NCI-H2227 treated with DMSO at 0.1 percent for 48 hours (cell line): Measurements from ENCODE around the gene CADPS.

Experiments used
- DNase-seq: peaks from one replicate; lab custom pipeline; 2025; lab: John Stamatoyannopoulos, UW

Gene CADPS

GRCh38 chr3:62373215-62373614 is 502.0 kb downstream of the CADPS start, which contains the start of gene FEZF2:
FEZF2 (minus strand) TSS chr3:62373550; CDS start chr3:62372868, 682 bp downstream.
- DNase-seq: no peak

DNA sequence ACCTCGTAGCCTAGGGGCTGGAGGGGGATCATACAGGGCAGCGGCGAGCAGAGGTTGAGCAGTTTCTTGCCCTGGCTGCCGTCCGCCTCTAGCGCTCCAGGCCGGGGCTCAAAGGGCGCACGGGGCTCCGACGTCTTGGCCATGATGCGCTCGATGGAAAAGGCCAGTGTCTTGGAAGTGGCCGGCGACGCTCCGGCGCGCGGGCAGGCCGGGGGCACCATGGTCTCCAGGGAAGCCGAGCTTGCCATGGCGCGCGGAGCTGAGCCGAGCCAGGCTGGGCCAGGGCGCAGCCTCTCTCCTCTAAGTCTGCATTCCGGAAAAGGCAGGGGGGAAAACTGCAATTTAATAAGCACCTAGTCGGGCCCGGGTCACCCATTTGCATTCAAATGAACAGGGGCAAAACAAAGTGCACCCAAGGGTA is 502.6 kb downstream of the CADPS start:
- no peak for DNase-seq

DNA sequence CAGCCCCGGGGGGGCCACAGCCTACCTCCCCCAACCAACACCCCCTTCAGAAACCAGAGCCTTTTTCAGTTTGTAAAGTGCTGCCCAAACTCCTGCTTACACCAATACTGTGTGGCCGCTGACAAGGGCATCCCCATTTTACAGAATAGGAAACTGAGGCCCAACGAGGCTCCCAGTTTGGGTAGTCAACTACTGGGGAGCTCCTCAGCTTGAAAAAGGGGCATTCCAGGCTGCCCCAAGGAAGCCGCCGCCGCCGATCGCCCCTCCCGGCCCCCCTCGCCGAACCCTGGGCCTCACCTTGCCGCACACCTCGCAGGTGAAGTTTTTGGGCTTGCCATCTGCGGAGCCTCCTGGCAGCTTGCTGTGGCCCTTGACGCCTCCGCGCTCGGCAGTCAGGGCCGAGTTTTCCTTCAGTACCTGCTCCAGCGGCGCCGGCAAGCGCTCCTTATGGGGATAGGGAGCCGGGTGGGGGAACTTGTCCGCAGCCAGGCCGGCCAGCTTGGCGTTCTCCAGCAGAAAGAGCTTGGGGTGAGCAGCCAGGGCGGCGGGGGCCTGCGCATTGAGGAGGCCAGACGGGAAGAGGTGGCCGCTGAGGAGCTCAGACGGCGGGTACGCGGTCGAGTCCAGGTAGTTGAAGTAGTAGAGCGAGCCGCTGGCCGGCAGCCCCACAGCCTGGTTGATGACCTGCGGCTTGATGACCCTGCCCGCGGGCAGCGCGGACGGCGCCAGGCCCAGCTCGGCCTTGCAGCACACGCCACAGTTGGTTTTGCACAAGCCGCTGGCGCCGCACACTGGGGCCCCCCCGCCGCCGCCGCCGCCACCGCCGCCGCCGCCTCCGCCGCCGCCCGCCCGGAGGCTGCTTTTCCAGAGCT is 503.3 kb downstream of the CADPS start:
- DNase-seq: no peak

- no peak for DNase-seq
Measured at GRCh38 chr3:62370858-62371719, 504.1 kb downstream of the CADPS start.

DNA sequence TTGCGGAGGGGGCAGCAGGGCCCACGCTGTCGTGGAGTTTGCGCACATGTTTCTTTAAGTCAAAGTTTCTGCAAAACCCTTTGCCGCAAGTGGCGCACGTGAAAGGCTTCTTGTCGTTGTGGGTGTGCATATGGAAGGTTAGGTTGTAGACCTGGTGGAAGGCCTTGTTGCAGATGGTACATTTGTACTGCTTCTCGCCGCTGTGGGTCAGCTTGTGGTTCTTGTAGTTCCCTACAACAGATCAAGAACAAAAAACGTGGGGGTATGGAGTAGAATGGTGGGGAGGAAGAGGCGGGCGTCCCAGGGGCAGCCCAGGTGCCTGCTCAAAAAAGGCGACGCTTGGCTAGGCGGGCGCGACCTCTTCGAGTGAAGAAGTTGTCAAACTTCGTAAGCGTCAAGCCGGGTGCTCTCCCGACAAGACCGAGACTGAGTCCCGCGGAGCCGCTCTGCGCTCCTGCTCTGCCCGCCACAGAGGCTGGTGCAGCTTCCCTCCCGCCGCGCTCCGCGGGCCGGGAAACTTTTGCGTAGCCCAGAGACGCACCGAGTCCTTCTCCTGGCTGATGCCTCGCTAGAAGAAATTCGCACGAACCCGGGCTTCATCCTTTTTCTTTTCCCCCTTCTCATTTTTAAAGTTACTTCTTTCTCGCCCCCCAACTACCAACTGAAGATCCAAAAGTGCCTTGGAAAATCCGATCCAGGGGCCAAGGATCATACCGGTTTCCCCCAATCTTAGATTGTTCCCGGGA is 504.9 kb downstream of the CADPS start:
- DNase-seq: no peak

GRCh38 chr3:62369476-62369743 is 505.8 kb downstream of the CADPS start:
- DNase-seq: no peak

DNA sequence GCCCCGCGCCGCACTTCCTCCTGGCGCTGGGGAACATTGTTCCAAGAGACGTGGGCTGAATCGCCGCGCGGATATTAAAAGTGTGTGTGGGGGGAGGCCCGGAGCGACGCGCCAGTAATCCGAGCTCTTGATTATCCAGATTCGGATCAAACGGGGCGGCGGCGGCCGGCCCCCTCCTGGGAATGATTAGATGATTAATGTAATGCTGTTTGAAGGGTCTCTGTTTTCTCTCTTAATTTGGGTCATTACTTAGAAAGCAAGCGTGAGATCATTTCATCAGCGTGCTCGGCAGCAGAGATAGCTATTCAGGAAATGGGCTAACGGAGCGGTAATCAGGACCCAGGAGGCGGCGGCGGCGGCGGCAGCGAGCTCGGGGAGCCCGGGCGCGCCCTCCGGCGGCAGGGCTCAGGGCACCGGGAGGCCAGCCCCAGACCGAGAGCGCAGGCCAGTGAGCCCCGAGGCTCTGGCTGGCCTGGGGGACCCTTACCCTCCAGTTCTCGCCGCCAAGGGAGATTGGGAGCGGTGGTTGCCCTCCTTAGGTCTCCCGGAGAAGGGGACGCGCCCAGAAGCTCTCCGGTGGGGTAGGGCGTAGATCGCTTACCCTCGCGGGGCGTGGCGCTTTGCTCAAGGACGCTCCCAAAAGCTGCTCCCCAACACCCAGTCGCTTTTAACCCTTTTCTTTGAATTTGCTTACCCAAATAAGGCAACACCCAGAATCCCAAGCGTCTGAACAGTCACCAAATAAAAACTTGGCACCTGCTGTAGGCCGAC is 506.3 kb downstream of the CADPS start:
- DNase-seq: no peak

DNA sequence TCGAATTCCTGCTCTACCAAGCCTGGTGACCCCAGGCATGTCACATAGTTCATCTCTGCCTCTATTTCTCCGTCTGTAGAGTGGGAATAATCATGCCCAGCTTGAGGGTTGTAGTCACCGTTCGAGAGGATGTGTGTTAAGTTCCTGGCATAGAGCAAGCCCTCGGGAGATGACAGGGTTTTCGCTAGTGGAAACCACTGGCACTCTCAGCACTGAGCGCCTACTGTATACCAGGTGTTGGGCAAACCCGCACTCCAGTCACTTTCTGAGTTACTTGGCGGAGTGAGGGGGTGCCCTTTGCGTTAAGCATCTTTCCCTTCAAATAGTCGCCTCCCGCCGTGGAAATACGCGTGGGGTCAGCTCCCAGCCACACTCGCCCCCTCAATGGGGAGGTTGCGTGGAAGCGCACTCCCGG is 506.9 kb downstream of the CADPS start:
- DNase-seq: no peak

DNA sequence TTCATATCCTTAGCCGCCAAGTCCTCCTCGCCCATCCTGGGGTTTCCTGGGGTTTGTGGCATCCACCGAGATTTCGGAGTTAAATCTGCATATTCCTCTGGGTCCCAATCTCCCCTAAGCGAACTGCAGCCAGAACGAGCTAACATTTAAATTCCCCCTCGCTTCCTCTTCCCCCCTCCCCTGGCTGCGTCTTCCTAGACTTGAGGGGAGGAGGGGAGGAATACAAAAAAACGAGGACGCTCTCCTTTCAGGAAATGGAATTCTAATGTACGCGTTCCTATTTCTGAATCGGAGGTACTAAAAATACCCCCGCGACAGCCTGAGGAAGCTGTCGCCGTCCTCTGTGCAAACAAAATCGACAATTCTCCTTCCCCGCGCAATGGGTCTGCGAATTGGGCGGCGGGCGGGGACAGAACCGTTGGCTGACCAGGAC is 507.4 kb downstream of the CADPS start:
- DNase-seq: no peak

- no peak for DNase-seq
Measured at GRCh38 chr3:62366126-62366484, 509.1 kb downstream of the CADPS start.

- DNase-seq: no peak
Measured at GRCh38 chr3:62365391-62366125, 509.7 kb downstream of the CADPS start.

DNA sequence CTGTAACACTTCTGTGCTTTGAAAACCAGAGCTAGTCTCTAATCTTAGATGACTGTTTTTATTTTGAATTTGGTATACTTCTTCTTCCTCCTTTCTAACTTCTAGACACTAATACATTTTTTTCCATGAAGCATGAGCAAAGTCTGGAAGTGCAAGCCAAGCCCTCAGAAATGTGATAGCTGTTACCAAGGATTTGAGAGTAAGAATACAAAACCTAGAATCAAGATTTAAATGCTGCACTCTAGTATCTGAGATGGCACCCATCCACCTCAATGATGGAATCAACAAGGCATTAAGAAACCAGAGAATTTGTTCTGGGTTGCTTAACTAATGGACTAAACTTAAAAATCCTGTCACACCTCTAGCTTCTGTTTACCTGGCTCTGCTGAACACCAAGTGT is 511.0 kb downstream of the CADPS start:
- no peak for DNase-seq

DNA sequence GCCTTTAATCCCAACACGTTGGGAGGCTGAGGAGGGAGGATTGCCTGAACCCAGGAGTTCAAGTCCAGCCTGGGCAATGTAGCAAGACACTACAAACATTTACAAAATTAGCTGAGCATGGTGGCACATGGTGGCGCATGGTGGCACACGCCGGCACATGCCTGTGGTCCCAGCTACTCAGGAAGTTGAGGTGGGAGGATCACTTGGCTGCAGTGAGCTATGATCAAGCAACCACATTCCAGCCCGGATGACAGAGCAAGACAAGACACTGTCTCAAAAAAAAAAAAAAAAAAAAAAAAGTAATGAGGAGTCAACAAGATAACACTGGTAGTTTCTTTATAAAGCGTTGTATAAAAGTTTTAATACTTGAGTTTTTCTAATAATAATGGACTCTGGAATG is 511.9 kb downstream of the CADPS start:
- DNase-seq: no peak

DNA sequence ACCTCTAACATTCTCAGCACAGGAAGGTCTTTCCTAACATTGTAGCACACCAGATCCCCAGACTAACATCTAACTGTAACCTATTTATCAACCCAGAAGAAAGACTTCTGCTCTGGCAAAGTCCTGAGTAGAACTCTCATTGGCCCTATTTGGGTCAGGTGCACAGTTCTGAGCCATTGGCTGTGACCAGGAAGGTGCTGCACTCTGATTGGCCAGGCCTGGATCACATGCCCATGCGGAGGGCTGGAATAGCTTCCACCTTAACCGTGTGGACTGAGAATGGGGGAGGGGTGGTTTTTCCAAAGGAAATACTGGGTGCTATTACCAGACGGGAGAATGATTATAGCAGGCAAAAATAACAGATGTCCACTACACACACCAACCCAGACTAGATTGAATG is 513.4 kb downstream of the CADPS start:
- no peak for DNase-seq

DNA sequence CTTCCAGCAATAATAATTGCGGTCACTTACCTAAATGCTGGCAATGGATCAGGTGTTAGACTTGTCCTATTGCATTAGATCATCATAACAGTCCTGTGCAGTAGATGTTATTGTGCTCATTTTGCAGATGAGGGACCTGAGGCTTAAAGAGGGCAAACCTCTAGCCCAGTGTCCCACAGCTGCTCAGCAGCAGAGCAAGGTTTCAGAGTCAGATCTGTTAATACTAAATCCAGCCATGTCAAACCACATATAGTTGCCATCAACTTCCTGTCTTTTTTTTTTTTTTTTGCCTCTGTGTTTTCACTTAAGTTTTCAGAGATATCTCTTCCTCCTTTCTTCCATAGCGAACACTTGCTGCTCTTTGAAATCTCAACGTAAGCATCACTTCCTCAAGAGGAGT is 514.0 kb downstream of the CADPS start:
- DNase-seq: no peak

DNA sequence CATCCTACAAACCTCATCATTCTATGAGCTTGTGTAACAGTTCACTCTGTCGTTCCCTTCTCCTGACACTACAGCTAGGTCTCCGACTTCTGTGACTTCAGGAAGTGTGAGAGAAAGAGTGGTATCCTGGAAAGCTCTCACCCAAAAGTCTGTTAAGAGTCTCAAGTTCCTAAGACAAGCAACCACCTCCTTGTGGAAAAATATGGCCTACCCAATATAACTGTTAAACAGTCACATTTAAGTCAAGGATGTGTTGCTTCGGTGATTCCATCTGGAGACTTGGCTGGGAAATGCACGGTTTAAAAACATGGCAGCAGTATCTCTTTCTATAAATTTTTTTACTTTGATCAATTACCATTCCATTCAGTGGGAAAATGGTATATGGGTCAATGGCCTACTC is 515.7 kb downstream of the CADPS start:
- DNase-seq: no peak

- no peak for DNase-seq
Measured at GRCh38 chr3:62356356-62356755, 518.9 kb downstream of the CADPS start.

- no peak for DNase-seq
Measured at GRCh38 chr3:62355703-62356102, 519.5 kb downstream of the CADPS start.
